DMS153 treated with DMSO at 0.1 percent for 48 hours (cell line): Measurements from ENCODE around the gene ZNF492.
"Not testable (repeated sequence)": the region's sequence is repeated elsewhere in the genome, so short reads cannot be mapped to it uniquely, and the experiment has no call there.

ENCODE experiments used
- DNase-seq: peaks from one replicate; lab custom pipeline; 2025; ENCODE audit not compliant: unreplicated experiment; lab: John Stamatoyannopoulos, UW

The ZNF492 gene

GRCh38 chr19:22617181-22617580 lies 16.9 kb upstream of the ZNF492 start:
- not testable (repeated sequence) for DNase-seq

GRCh38 chr19:22617614-22618320 lies 16.4 kb upstream of the ZNF492 start:
- DNase-seq = no peak

GRCh38 chr19:22619371-22619770 lies 14.8 kb upstream of the ZNF492 start:
- DNase-seq = no peak

- DNase-seq = no peak
Measured at GRCh38 chr19:22619932-22620331, 14.2 kb upstream of the ZNF492 start.

GRCh38 chr19:22620401-22620800 lies 13.7 kb upstream of the ZNF492 start:
- no peak for DNase-seq

- no peak for DNase-seq
Measured at GRCh38 chr19:22620912-22621311, 13.2 kb upstream of the ZNF492 start.

- DNase-seq = no peak
Measured at GRCh38 chr19:22622020-22622419, 12.1 kb upstream of the ZNF492 start.

GRCh38 chr19:22622901-22623840 lies 11.0 kb upstream of the ZNF492 start:
- no peak for DNase-seq

- DNase-seq = no peak
Measured at GRCh38 chr19:22623841-22624221, 10.3 kb upstream of the ZNF492 start.

GRCh38 chr19:22625266-22626035 lies 8.7 kb upstream of the ZNF492 start:
- DNase-seq = no peak

- no peak for DNase-seq
Measured at GRCh38 chr19:22627526-22627925, 6.6 kb upstream of the ZNF492 start.

- no peak for DNase-seq
Measured at GRCh38 chr19:22628401-22628800, 5.7 kb upstream of the ZNF492 start.

GRCh38 chr19:22634450-22634827 lies 315 bp downstream of the ZNF492 start:
- no peak for DNase-seq

- not testable (repeated sequence) for DNase-seq
Measured at GRCh38 chr19:22685493-22685892, 51.4 kb downstream of the ZNF492 start.

GRCh38 chr19:22702661-22703060 lies 68.5 kb downstream of the ZNF492 start:
- DNase-seq = not testable (repeated sequence)

- DNase-seq = not testable (repeated sequence)
Measured at GRCh38 chr19:22703096-22703495, 69.0 kb downstream of the ZNF492 start.

- no peak for DNase-seq
Measured at GRCh38 chr19:22708983-22709382, 74.9 kb downstream of the ZNF492 start.
